Panc1 (cell line): Measurements from ENCODE around the gene CFC1B. TPM values are rescaled to one million over a fixed set of nuclear protein-coding genes. Genes with fewer than 3 reads are reported as not detected.

ENCODE experiments used
- total RNA-seq: library from RNA; stranded (reverse); gene quantifications from one replicate; pipeline ENCODE4 v1.2.1, GENCODE V29; 2021; ENCODE audit not compliant: unreplicated experiment

The CFC1B gene
- total RNA-seq, 1 experiment from 2014 or later, result not detected

Other genes starting within 250 kb of the CFC1B start
- gene IMP4, start 178.3 kb upstream of the CFC1B start, total RNA-seq, result 104 TPM
- 35.3 TPM for gene PTPN18, start 165.2 kb upstream of the CFC1B start, total RNA-seq
- 0.92 TPM for gene POTEI, start 11.9 kb upstream of the CFC1B start, total RNA-seq
- gene CFC1, start 78.4 kb downstream of the CFC1B start, total RNA-seq, result not detected
- not detected for gene POTEJ, start 90.2 kb downstream of the CFC1B start, total RNA-seq
- gene GPR148, start 207.8 kb downstream of the CFC1B start, total RNA-seq, result not detected
- gene AMER3, start 234.3 kb downstream of the CFC1B start, total RNA-seq, result not detected